Neural progenitor cell (in vitro differentiated cells): ENCODE measurements around the gene ADAMTS6.

Experiments used
- EZH2 ChIP-seq: fragments of 200-600 bp; sonication (generic); IDR thresholded peaks from 2 replicates; pipeline ENCODE4 v1.6.1; 2017; ENCODE audit warnings: antibody characterized with exemption, mild to moderate bottlenecking, moderate library complexity
- EZH2phosphoT487 ChIP-seq: fragments of 200-600 bp; sonication (generic); IDR thresholded peaks from 2 replicates; pipeline ENCODE4 v1.6.1; 2017; ENCODE audit warnings: antibody characterized with exemption
- TF ChIP-seq, protein P1 (sequence below): fragments of 200-600 bp; sonication (generic); IDR thresholded peaks from 2 replicates; pipeline ENCODE4 v1.5.1; 2017; ENCODE audit warnings: antibody characterized with exemption, mild to moderate bottlenecking

DNA sequence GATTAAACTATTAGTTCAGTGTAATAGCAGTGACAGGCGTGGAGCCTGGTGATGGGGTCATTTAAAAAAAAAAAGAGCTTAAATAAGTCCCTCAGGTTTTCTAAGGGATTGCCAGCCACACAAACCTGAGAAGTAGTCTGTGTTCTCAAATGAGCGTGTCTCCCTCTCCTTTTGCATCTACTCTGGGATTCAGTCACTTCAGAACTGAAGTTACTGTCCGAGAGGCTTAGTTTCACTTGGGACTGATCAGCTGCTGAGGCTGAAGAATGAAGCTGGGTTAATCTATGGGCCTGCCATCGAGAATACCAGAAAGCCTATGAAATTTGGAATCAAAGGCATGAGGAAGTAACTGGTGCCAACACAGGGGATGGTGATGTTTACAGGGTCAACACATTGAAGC lies 310.1 kb downstream of the ADAMTS6 start:
- TF ChIP-seq EZH2: no peak
- TF ChIP-seq, protein P1, sequence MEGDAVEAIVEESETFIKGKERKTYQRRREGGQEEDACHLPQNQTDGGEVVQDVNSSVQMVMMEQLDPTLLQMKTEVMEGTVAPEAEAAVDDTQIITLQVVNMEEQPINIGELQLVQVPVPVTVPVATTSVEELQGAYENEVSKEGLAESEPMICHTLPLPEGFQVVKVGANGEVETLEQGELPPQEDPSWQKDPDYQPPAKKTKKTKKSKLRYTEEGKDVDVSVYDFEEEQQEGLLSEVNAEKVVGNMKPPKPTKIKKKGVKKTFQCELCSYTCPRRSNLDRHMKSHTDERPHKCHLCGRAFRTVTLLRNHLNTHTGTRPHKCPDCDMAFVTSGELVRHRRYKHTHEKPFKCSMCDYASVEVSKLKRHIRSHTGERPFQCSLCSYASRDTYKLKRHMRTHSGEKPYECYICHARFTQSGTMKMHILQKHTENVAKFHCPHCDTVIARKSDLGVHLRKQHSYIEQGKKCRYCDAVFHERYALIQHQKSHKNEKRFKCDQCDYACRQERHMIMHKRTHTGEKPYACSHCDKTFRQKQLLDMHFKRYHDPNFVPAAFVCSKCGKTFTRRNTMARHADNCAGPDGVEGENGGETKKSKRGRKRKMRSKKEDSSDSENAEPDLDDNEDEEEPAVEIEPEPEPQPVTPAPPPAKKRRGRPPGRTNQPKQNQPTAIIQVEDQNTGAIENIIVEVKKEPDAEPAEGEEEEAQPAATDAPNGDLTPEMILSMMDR: no peak
- no peak for TF ChIP-seq EZH2phosphoT487
